Measurements from ENCODE around the gene TOX2.

DNA sequence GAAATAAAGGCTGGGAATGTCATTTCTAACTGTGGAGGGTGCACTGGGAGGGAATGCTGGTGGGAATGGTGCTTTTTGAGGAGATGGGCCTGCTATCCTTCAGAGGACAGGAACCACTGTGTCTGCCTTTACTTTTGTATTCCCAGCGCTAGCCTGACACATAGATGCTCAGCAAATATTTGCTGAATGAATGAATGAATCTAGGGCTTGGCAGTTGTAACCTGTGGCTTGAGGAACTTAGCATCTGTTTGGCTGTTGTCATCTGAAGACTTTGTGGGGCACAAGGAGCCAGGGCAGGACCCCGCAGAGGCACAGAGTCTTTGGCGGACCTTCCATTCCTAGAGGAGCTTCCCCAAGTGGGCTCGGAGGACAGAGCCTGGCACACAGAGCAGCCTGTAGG is 6.1 kb downstream of the TOX2 start:
- TF ChIP-seq, protein P1, sequence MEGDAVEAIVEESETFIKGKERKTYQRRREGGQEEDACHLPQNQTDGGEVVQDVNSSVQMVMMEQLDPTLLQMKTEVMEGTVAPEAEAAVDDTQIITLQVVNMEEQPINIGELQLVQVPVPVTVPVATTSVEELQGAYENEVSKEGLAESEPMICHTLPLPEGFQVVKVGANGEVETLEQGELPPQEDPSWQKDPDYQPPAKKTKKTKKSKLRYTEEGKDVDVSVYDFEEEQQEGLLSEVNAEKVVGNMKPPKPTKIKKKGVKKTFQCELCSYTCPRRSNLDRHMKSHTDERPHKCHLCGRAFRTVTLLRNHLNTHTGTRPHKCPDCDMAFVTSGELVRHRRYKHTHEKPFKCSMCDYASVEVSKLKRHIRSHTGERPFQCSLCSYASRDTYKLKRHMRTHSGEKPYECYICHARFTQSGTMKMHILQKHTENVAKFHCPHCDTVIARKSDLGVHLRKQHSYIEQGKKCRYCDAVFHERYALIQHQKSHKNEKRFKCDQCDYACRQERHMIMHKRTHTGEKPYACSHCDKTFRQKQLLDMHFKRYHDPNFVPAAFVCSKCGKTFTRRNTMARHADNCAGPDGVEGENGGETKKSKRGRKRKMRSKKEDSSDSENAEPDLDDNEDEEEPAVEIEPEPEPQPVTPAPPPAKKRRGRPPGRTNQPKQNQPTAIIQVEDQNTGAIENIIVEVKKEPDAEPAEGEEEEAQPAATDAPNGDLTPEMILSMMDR (conservative IDR thresholded peaks at IDR 0.05 in 1 of 2, IDR thresholded peaks at IDR 0.05 in 1 of 2; ENCODE audit: extremely low read depth in 1 of 2, insufficient read depth in 1 of 2, low read depth in 1 of 2, low read length in 2 of 2) = no peak
- TF ChIP-seq EZH2 (IDR thresholded peaks at IDR 0.05; ENCODE audit: borderline replicate concordance, low read length) = no peak

Data from mammary epithelial cell (primary cell).